ENCODE measurements around the gene NLRP2B. TPM values are rescaled to one million over a fixed set of nuclear protein-coding genes. Genes with fewer than 3 reads are reported as not detected.

NLRP2B gene
- total RNA-seq, 1 donor from 2014 or later, result not detected

Other genes starting within 250 kb of the NLRP2B start
- gene ZXDB, start 88.2 kb downstream of the NLRP2B start, total RNA-seq, result 9.1 TPM
- gene ZXDA, start 230.2 kb upstream of the NLRP2B start, total RNA-seq, result 5.6 TPM